HEK293 (cell line): Measurements from ENCODE around the gene HIPK2.

ENCODE experiments used
- CTCF ChIA-PET: fragments of 350-600 bp; formaldehyde crosslinking; extraction: SDS; loops from one replicate; lab custom pipeline; 2021; ENCODE audit warnings: antibody characterized with exemption; lab: Yijun Ruan, JAX
- POLR2A ChIA-PET: fragments of 300-600 bp; formaldehyde crosslinking; extraction: SDS; loops from one replicate; lab custom pipeline; 2020; ENCODE audit warnings: antibody characterized with exemption, inconsistent platforms; lab: Yijun Ruan, JAX
- H3K27ac ChIP-seq: fragments of 200-500 bp; sonication (Bioruptor generic); 2 replicates; pipeline ENCODE4 v1.5.1; 2014; ENCODE audit warnings: low read depth, low read length, control low read depth, inconsistent platforms; ENCODE audit errors: extremely low read depth
- H3K36me3 ChIP-seq, 2 experiments: fragments of 200-500 bp in 1 of 2; sonication (Bioruptor generic) in 1 of 2; 1 replicate in 1 of 2; 2 replicates in 1 of 2; pipeline ENCODE4 v1.5.1; 2014 to 2017; ENCODE audit warnings: inconsistent platforms in 2 of 2, low read length in 2 of 2; ENCODE audit not compliant: control insufficient read depth in 2 of 2, insufficient read depth in 1 of 2
- H3K4me1 ChIP-seq: fragments of 200-500 bp; sonication (Bioruptor generic); 2 replicates; pipeline ENCODE4 v1.5.1; 2014; ENCODE audit warnings: mild to moderate bottlenecking, low read length, inconsistent platforms; ENCODE audit not compliant: control insufficient read depth, insufficient read depth
- H3K4me3 ChIP-seq: 2 replicates; pipeline ENCODE4 v1.5.1; 2011; ENCODE audit warnings: low read depth, mild to moderate bottlenecking, control low read depth, low read length, moderate library complexity
- H3K9me3 ChIP-seq: fragments of 200-500 bp; sonication (Bioruptor generic); 2 replicates; pipeline ENCODE4 v1.5.1; 2014; ENCODE audit warnings: low read depth, low read length, inconsistent platforms; ENCODE audit not compliant: control insufficient read depth, insufficient read depth
- KLF7 ChIP-seq: fragments of 450-650 bp; formaldehyde crosslinking; IDR thresholded peaks from 2 replicates; pipeline ENCODE4 v1.5.1; 2016; ENCODE audit warnings: missing biosample characterization, missing genetic modification characterization, borderline replicate concordance
- KLF9 ChIP-seq: fragments of 450-650 bp; formaldehyde crosslinking; IDR thresholded peaks from 2 replicates; pipeline ENCODE4 v1.5.1; 2016; ENCODE audit warnings: missing biosample characterization, missing genetic modification characterization, low read depth
- OSR2 ChIP-seq: fragments of 450-650 bp; formaldehyde crosslinking; IDR thresholded peaks from 2 replicates; pipeline ENCODE4 v1.5.1; 2016; ENCODE audit warnings: missing biosample characterization, missing genetic modification characterization
- PRDM1 ChIP-seq: fragments of 450-650 bp; formaldehyde crosslinking; IDR thresholded peaks from 2 replicates; pipeline ENCODE4; 2016; ENCODE audit warnings: missing biosample characterization, missing genetic modification characterization
- SALL2 ChIP-seq: fragments of 450-650 bp; formaldehyde crosslinking; IDR thresholded peaks from 2 replicates; pipeline ENCODE4 v1.5.0; 2017; ENCODE audit warnings: missing biosample characterization, mild to moderate bottlenecking, missing genetic modification characterization, borderline replicate concordance
- ZBTB17 ChIP-seq: fragments of 450-650 bp; formaldehyde crosslinking; IDR thresholded peaks from 2 replicates; pipeline ENCODE4 v1.5.1; 2016; ENCODE audit warnings: missing biosample characterization, missing genetic modification characterization
- ZBTB21 ChIP-seq: fragments of 450-650 bp; formaldehyde crosslinking; IDR thresholded peaks from 2 replicates; pipeline ENCODE4 v1.5.1; 2017; ENCODE audit warnings: missing biosample characterization, missing genetic modification characterization
- ZNF121 ChIP-seq: fragments of 450-650 bp; formaldehyde crosslinking; IDR thresholded peaks from 2 replicates; pipeline ENCODE4 v1.5.1; 2016; ENCODE audit warnings: missing biosample characterization, missing genetic modification characterization
- ZNF292 ChIP-seq: fragments of 450-650 bp; formaldehyde crosslinking; IDR thresholded peaks from 2 replicates; pipeline ENCODE4 v1.5.1; 2016; ENCODE audit warnings: low read depth, missing biosample characterization, missing genetic modification characterization, borderline replicate concordance
- ZNF423 ChIP-seq: fragments of 450-650 bp; formaldehyde crosslinking; IDR thresholded peaks from 2 replicates; pipeline ENCODE4 v1.5.1; 2016; ENCODE audit warnings: missing biosample characterization, missing genetic modification characterization
- ZNF433 ChIP-seq: fragments of 450-650 bp; formaldehyde crosslinking; IDR thresholded peaks from 2 replicates; pipeline ENCODE4 v1.5.1; 2016; ENCODE audit warnings: missing biosample characterization, missing genetic modification characterization, low read depth
- ZNF585B ChIP-seq: fragments of 450-650 bp; formaldehyde crosslinking; IDR thresholded peaks from 2 replicates; pipeline ENCODE4 v1.5.1; 2016; ENCODE audit warnings: missing biosample characterization, missing genetic modification characterization
- ZNF610 ChIP-seq: fragments of 450-650 bp; formaldehyde crosslinking; IDR thresholded peaks from 2 replicates; pipeline ENCODE4 v1.5.1; 2016; ENCODE audit warnings: missing biosample characterization, missing genetic modification characterization, borderline replicate concordance
- ZNF621 ChIP-seq: fragments of 450-650 bp; formaldehyde crosslinking; IDR thresholded peaks from 2 replicates; pipeline ENCODE4 v1.5.1; 2017; ENCODE audit warnings: missing biosample characterization, missing genetic modification characterization
- ZNF701 ChIP-seq: fragments of 450-650 bp; formaldehyde crosslinking; IDR thresholded peaks from 2 replicates; pipeline ENCODE4 v1.5.1; 2016; ENCODE audit warnings: missing biosample characterization, missing genetic modification characterization
- ZSCAN16 ChIP-seq: fragments of 450-650 bp; formaldehyde crosslinking; IDR thresholded peaks from 2 replicates; pipeline ENCODE4 v1.5.1; 2016; ENCODE audit warnings: missing biosample characterization, missing genetic modification characterization
- TF ChIP-seq, protein P1 (sequence below): fragments of 450-650 bp; formaldehyde crosslinking; IDR thresholded peaks from 2 replicates; pipeline ENCODE4 v1.5.1; 2016; ENCODE audit warnings: missing biosample characterization, missing genetic modification characterization
- TF ChIP-seq, protein P2 (sequence below): fragments of 450-650 bp; formaldehyde crosslinking; IDR thresholded peaks from 2 replicates; pipeline ENCODE4; 2016; ENCODE audit warnings: missing biosample characterization, missing genetic modification characterization
- TF ChIP-seq, protein P3 (sequence below): fragments of 450-650 bp; formaldehyde crosslinking; IDR thresholded peaks from 2 replicates; pipeline ENCODE4 v1.5.1; 2016; ENCODE audit warnings: missing biosample characterization, missing genetic modification characterization
- TF ChIP-seq, protein P4 (sequence below): fragments of 450-650 bp; formaldehyde crosslinking; IDR thresholded peaks from 2 replicates; pipeline ENCODE4 v1.5.1; 2016; ENCODE audit warnings: missing biosample characterization, missing genetic modification characterization
- TF ChIP-seq, protein P5 (sequence below): fragments of 450-650 bp; formaldehyde crosslinking; IDR thresholded peaks from 2 replicates; pipeline ENCODE4 v1.5.1; 2016; ENCODE audit warnings: missing biosample characterization, missing genetic modification characterization

Gene HIPK2

DNA sequence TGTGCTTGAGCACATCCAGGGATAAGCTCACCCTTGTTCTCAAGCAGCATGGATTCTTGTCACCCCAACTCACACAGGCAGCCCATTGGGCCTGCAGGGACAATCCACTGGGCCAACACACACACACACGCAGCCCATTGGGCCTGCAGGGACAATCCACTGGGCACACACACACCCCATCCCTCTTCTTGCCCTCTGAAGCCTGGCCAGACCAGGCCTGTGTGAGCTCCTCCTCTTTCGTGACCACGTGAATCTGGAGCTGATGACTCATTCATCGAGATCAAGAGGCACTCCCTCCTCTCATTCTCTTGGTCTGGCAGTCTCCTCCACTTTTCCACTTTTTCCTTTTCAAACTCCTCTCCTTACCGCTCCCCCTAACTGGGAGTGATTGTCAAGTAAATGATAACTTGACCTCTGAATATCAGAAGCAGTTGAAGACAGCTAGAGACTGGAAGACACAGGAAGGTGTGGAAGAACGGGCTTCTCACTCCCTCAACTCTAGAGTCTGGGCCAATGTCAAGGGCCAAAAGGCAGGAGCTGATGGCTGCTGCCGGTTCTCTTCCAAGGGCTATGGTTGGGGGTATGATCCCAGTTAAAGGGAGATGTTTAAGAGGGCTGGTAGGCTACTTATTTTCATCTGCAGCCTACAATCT is 89.7 kb downstream of the HIPK2 start:
- H3K36me3 ChIP-seq: peaks cover 0 to 9% of the 10 kb centered on the region in 2 experiments; a peak in 1 of 3 replicates
- no peak overlapping the region for H3K27ac ChIP-seq
- CTCF ChIA-PET: interaction anchor here (0.5 kb wide), 1 partner anchor 186 kb away, joined by 3 read pairs; no protein-coding TSS in a partner anchor
- 0 out of 2 replicates have a peak, but pooled peaks have one; percentile 5 for TF ChIP-seq SALL2 (tag by site-specific recombination)
- TF ChIP-seq, protein P1, sequence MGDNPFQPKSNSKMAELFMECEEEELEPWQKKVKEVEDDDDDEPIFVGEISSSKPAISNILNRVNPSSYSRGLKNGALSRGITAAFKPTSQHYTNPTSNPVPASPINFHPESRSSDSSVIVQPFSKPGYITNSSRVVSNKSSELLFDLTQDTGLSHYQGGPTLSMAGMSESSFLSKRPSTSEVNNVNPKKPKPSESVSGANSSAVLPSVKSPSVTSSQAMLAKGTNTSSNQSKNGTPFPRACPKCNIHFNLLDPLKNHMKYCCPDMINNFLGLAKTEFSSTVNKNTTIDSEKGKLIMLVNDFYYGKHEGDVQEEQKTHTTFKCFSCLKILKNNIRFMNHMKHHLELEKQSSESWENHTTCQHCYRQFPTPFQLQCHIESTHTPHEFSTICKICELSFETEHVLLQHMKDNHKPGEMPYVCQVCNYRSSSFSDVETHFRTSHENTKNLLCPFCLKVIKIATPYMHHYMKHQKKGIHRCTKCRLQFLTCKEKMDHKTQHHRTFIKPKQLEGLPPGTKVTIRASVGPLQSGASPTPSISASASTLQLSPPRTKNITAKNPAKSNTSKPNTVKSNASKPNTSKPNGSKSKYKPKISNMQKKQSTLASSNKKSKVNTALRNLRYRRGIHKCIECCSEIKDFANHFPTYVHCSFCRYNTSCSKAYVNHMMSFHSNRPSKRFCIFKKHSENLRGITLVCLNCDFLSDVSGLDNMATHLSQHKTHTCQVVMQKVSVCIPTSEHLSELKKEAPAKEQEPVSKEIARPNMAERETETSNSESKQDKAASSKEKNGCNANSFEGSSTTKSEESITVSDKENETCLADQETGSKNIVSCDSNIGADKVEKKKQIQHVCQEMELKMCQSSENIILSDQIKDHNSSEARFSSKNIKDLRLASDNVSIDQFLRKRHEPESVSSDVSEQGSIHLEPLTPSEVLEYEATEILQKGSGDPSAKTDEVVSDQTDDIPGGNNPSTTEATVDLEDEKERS: no peak
- 0 out of 2 replicates have a peak, but pooled peaks have one; percentile 43 for TF ChIP-seq PRDM1 (tag by site-specific recombination)
- no peaks in the 10 kb centered on the region for H3K9me3 ChIP-seq
- POLR2A ChIA-PET: no interaction called here
- no peak overlapping the region for H3K4me3 ChIP-seq
- H3K4me1 ChIP-seq: no peaks in the 10 kb centered on the region

DNA sequence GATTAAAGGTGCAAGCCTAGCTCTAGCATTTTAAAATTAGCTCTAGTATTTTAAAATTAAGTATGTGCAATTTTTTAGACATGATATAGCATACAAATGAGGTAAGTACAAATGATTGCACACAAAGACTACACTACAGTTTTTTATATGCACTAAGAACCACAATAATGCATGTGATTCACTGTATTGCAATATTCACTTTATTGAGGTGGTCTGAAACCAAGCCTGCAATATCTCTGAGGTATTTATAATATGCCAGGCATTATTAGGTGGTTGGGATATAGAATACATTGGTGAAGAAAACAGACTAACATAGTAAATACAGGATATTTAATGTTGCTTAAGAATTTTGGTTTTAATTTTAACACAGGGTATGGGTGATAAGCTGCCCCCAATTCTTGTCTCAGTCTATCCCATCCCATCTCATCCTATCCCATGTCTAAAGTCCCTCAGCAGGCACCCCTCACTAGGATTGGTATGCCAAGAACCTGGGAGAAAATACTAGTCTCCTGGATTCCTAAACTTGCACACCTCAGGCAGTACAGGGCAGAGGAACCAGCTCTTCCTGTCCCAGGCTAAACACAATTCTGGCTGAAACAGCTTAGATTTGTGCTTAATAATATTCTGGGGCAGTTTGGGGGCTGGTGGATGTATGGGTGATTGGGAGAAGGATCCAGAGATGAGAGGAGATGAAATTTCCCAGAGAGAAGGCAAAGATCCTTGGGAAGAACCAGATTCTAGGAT is 90.4 kb downstream of the HIPK2 start:
- H3K4me3 ChIP-seq: no peak overlapping the region
- H3K4me1 ChIP-seq: no peaks in the 10 kb centered on the region
- peaks cover 0 to 9% of the 10 kb centered on the region in 2 experiments; a peak in 1 of 3 replicates for H3K36me3 ChIP-seq
- CTCF ChIA-PET: interaction anchor here (0.5 kb wide), 1 partner anchor 186 kb away, joined by 3 read pairs; no protein-coding TSS in a partner anchor
- H3K9me3 ChIP-seq: no peaks in the 10 kb centered on the region
- POLR2A ChIA-PET: no interaction called here
- no peak overlapping the region for H3K27ac ChIP-seq
- TF ChIP-seq ZNF292 (no peak), ZNF701 (tag by site-specific recombination) (no peak), KLF9 (no peak), ZNF610 (tag by site-specific recombination) (no peak), OSR2 (tag by site-specific recombination) (no peak), ZBTB17 (no peak), ZNF423 (tag by site-specific recombination) (no peak), ZNF585B (tag by site-specific recombination) (no peak), ZNF121 (tag by site-specific recombination) (no peak), KLF7 (tag by site-specific recombination) (no peak), ZBTB21 (tag by site-specific recombination) (no peak), ZNF433 (tag by site-specific recombination) (no peak), ZNF621 (tag by site-specific recombination) (no peak), ZSCAN16 (tag by site-specific recombination) (no peak)
- TF ChIP-seq, protein P2, sequence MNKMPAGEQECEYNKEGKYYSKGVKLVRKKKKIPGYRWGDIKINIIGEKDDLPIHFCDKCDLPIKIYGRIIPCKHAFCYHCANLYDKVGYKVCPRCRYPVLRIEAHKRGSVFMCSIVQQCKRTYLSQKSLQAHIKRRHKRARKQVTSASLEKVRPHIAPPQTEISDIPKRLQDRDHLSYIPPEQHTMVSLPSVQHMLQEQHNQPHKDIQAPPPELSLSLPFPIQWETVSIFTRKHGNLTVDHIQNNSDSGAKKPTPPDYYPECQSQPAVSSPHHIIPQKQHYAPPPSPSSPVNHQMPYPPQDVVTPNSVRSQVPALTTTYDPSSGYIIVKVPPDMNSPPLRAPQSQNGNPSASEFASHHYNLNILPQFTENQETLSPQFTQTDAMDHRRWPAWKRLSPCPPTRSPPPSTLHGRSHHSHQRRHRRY (tag by site-specific recombination): no peak
- TF ChIP-seq, protein P3, sequence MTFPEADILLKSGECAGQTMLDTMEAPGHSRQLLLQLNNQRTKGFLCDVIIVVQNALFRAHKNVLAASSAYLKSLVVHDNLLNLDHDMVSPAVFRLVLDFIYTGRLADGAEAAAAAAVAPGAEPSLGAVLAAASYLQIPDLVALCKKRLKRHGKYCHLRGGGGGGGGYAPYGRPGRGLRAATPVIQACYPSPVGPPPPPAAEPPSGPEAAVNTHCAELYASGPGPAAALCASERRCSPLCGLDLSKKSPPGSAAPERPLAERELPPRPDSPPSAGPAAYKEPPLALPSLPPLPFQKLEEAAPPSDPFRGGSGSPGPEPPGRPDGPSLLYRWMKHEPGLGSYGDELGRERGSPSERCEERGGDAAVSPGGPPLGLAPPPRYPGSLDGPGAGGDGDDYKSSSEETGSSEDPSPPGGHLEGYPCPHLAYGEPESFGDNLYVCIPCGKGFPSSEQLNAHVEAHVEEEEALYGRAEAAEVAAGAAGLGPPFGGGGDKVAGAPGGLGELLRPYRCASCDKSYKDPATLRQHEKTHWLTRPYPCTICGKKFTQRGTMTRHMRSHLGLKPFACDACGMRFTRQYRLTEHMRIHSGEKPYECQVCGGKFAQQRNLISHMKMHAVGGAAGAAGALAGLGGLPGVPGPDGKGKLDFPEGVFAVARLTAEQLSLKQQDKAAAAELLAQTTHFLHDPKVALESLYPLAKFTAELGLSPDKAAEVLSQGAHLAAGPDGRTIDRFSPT (tag by site-specific recombination): no peak
- TF ChIP-seq, protein P4, sequence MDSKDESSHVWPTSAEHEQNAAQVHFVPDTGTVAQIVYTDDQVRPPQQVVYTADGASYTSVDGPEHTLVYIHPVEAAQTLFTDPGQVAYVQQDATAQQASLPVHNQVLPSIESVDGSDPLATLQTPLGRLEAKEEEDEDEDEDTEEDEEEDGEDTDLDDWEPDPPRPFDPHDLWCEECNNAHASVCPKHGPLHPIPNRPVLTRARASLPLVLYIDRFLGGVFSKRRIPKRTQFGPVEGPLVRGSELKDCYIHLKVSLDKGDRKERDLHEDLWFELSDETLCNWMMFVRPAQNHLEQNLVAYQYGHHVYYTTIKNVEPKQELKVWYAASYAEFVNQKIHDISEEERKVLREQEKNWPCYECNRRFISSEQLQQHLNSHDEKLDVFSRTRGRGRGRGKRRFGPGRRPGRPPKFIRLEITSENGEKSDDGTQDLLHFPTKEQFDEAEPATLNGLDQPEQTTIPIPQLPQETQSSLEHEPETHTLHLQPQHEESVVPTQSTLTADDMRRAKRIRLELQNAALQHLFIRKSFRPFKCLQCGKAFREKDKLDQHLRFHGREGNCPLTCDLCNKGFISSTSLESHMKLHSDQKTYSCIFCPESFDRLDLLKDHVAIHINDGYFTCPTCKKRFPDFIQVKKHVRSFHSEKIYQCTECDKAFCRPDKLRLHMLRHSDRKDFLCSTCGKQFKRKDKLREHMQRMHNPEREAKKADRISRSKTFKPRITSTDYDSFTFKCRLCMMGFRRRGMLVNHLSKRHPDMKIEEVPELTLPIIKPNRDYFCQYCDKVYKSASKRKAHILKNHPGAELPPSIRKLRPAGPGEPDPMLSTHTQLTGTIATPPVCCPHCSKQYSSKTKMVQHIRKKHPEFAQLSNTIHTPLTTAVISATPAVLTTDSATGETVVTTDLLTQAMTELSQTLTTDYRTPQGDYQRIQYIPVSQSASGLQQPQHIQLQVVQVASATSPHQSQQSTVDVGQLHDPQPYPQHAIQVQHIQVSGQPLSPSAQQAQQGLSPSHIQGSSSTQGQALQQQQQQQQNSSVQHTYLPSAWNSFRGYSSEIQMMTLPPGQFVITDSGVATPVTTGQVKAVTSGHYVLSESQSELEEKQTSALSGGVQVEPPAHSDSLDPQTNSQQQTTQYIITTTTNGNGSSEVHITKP (tag by site-specific recombination): no peak
- TF ChIP-seq, protein P5, sequence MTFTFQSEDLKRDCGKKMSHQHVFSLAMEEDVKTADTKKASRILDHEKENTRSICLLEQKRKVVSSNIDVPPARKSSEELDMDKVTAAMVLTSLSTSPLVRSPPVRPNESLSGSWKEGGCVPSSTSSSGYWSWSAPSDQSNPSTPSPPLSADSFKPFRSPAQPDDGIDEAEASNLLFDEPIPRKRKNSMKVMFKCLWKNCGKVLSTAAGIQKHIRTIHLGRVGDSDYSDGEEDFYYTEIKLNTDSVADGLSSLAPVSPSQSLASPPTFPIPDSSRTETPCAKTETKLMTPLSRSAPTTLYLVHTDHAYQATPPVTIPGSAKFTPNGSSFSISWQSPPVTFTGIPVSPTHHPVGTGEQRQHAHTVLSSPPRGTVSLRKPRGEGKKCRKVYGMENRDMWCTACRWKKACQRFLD (tag by site-specific recombination): no peak
